Keratinocyte (primary cell): ENCODE results near the gene TRPC4AP. TPM values are rescaled to one million over a fixed set of nuclear protein-coding genes. Genes with fewer than 3 reads are reported as not detected.

ENCODE experiments used
- DNase-seq: peaks from one replicate; pipeline ENCODE4 v3.0.0-alpha.2; 2011; ENCODE audit warnings: low read depth, missing footprints, low spot score
- FAIRE-seq: peaks from 2 replicates; lab custom pipeline; 2011; peaks lifted over from hg19 to GRCh38; lab: Jason Lieb, UNC
- H2AFZ ChIP-seq: 2 replicates; pipeline ENCODE4 v1.6.0; 2012; ENCODE audit warnings: low read length, control low read depth, inconsistent platforms; ENCODE audit not compliant: control insufficient read depth
- H3K27ac ChIP-seq: 2 replicates; pipeline ENCODE4 v1.5.1; 2011; ENCODE audit warnings: low read length; ENCODE audit not compliant: control insufficient read depth, insufficient read depth
- H3K27me3 ChIP-seq: 3 replicates; pipeline ENCODE4 v1.6.0; 2011; ENCODE audit warnings: low read length; ENCODE audit not compliant: control insufficient read depth, insufficient read depth; ENCODE audit errors: extremely low read depth
- H3K36me3 ChIP-seq, 2 experiments: 2 replicates in 1 of 2; 3 replicates in 1 of 2; pipeline ENCODE4 v1.5.1; 2011; ENCODE audit warnings: low read length in 2 of 2, mild to moderate bottlenecking in 1 of 2; ENCODE audit not compliant: control insufficient read depth in 2 of 2, insufficient read depth in 2 of 2; ENCODE audit errors: extremely low read depth in 1 of 2
- H3K4me1 ChIP-seq: 3 replicates; pipeline ENCODE4 v1.5.1; 2011; ENCODE audit warnings: low read length; ENCODE audit not compliant: control insufficient read depth, insufficient read depth; ENCODE audit errors: extremely low read depth
- H3K4me2 ChIP-seq: 3 replicates; pipeline ENCODE4 v1.6.0; 2011; ENCODE audit warnings: low read depth, low read length; ENCODE audit not compliant: control insufficient read depth, insufficient read depth; ENCODE audit errors: extremely low read depth
- H3K4me3 ChIP-seq, 3 experiments: fragments of 200-600 bp in 1 of 3; sonication (generic) in 1 of 3; 2 replicates in 2 of 3; 3 replicates in 1 of 3; pipeline ENCODE4 v1.5.1; 2011 to 2016; ENCODE audit warnings: low read length in 3 of 3, mild to moderate bottlenecking in 3 of 3, control low read depth in 2 of 3, inconsistent platforms in 1 of 3, low read depth in 1 of 3, mixed read lengths in 1 of 3, mixed run types in 1 of 3, moderate library complexity in 1 of 3; ENCODE audit not compliant: control insufficient read depth in 2 of 3, insufficient read depth in 2 of 3; ENCODE audit errors: extremely low read depth in 1 of 3
- H3K79me2 ChIP-seq: 2 replicates; pipeline ENCODE4 v1.6.0; 2012; ENCODE audit warnings: low read length; ENCODE audit not compliant: control insufficient read depth, insufficient read depth
- H3K9ac ChIP-seq: 3 replicates; pipeline ENCODE4 v1.6.0; 2011; ENCODE audit warnings: low read length; ENCODE audit not compliant: control insufficient read depth, insufficient read depth; ENCODE audit errors: extremely low read depth
- H3K9me1 ChIP-seq: 3 replicates; pipeline ENCODE4 v1.6.0; 2011; ENCODE audit warnings: low read length; ENCODE audit not compliant: control insufficient read depth, insufficient read depth; ENCODE audit errors: extremely low read depth
- H3K9me3 ChIP-seq: 2 replicates; pipeline ENCODE4 v1.5.1; 2012; ENCODE audit warnings: low read depth, low read length; ENCODE audit not compliant: control insufficient read depth
- H4K20me1 ChIP-seq: 3 replicates; pipeline ENCODE4 v1.6.0; 2011; ENCODE audit warnings: low read length; ENCODE audit not compliant: control insufficient read depth, insufficient read depth; ENCODE audit errors: extremely low read depth
- EZH2 ChIP-seq: IDR thresholded peaks from one replicate; pipeline ENCODE4 v1.6.1; 2012; ENCODE audit warnings: inconsistent platforms, mild to moderate bottlenecking, low read length, moderate library complexity
- dilution Hi-C: fragments of 300-500 bp; cut with MboI; formaldehyde crosslinking; loops from one replicate; pipeline ENCODE4 v1.7.0; 2020; ENCODE audit warnings: low sequenced_read_pairs; ENCODE audit not compliant: extremely low pct_ligation_motif_present
- polyA plus RNA-seq, 5 experiments: library from polyadenylated mRNA; depleted of rRNA in 3 of 5; stranded (reverse) in 3 of 5; stranded (forward) in 1 of 5; unstranded in 1 of 5; fragments of >200 nt; gene quantifications; 1 replicate in 1 of 5; 2 replicates in 3 of 5; 3 replicates in 1 of 5; pipeline versions ENCODE4 v1.2.1 to v1.2.3, GENCODE V29; 2011 to 2012; ENCODE audit warnings: missing spikeins in 2 of 5, low read depth in 1 of 5, low replicate concordance in 1 of 5
- TF ChIP-seq, protein P1 (sequence below), 3 experiments: IDR thresholded peaks in 1 of 3; conservative IDR thresholded peaks in 1 of 3; optimal IDR thresholded peaks in 1 of 3; 2 replicates in 2 of 3; 3 replicates in 1 of 3; pipeline versions ENCODE3 to v1.5.1; 2011; ENCODE audit warnings: low read length in 3 of 3, mild to moderate bottlenecking in 3 of 3, moderate library complexity in 2 of 3, control low read depth in 1 of 3, inconsistent platforms in 1 of 3; ENCODE audit not compliant: insufficient read depth in 2 of 3; ENCODE audit errors: extremely low read depth in 1 of 3

Gene TRPC4AP
- polyA plus RNA-seq, 1 donor (not counting 4 experiments of a cell fraction or from before 2014, with no cell fraction given), result 53.9 TPM

DNA sequence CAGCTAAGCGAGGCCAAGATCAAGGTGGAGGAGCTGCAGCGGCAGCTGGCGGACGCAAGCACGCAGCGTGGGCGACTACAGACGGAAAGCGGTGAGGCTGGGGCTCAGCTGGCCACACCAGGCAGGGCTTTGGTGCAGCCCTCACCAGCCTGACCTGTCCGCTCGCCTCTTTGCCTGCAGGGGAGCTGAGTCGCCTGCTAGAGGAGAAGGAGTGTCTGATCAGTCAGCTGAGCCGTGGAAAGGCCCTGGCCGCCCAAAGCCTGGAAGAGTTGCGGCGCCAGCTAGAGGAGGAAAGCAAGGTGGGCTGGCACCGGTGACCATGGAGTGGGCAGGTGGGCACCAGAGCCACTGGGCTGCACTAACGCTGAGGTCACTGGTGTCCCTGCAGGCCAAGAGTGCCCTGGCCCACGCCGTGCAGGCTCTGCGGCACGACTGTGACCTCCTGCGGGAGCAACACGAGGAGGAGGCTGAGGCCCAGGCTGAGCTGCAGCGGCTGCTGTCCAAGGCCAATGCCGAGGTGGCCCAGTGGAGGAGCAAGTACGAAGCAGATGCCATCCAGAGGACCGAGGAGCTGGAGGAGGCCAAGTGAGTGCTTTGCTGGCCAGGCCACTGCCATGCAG, 94.2 kb downstream of the TRPC4AP start:
- dilution Hi-C loops, result no loop called here
- no peaks in the 10 kb centered on the region for H3K27me3 ChIP-seq
- no peak overlapping the region for H3K27ac ChIP-seq
- H3K79me2 ChIP-seq, result no peaks in the 10 kb centered on the region
- H4K20me1 ChIP-seq, result no peaks in the 10 kb centered on the region
- no peak for TF ChIP-seq EZH2
- TF ChIP-seq, protein P1, sequence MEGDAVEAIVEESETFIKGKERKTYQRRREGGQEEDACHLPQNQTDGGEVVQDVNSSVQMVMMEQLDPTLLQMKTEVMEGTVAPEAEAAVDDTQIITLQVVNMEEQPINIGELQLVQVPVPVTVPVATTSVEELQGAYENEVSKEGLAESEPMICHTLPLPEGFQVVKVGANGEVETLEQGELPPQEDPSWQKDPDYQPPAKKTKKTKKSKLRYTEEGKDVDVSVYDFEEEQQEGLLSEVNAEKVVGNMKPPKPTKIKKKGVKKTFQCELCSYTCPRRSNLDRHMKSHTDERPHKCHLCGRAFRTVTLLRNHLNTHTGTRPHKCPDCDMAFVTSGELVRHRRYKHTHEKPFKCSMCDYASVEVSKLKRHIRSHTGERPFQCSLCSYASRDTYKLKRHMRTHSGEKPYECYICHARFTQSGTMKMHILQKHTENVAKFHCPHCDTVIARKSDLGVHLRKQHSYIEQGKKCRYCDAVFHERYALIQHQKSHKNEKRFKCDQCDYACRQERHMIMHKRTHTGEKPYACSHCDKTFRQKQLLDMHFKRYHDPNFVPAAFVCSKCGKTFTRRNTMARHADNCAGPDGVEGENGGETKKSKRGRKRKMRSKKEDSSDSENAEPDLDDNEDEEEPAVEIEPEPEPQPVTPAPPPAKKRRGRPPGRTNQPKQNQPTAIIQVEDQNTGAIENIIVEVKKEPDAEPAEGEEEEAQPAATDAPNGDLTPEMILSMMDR (optimal IDR thresholded peaks at IDR 0.05 in 1 of 3, IDR thresholded peaks at IDR 0.05 in 1 of 3, conservative IDR thresholded peaks at IDR 0.05 in 1 of 3; ENCODE audit: extremely low read depth in 1 of 3, insufficient read depth in 2 of 3, low read length in 3 of 3), result peak in 2 of 3 experiments; percentile 5 to 21
- H3K9me1 ChIP-seq, result no peaks in the 10 kb centered on the region
- H3K4me2 ChIP-seq, result no peak overlapping the region
- no peaks in the 10 kb centered on the region for H3K4me1 ChIP-seq
- no peak overlapping the region for H3K9ac ChIP-seq
- no peak overlapping the region for H2AFZ ChIP-seq
- H3K9me3 ChIP-seq, result no peaks in the 10 kb centered on the region
- no peak for FAIRE-seq
- no peak for DNase-seq
- no peak overlapping the region for H3K4me3 ChIP-seq
- H3K36me3 ChIP-seq, result peaks cover 19 to 40% of the 10 kb centered on the region in 2 experiments

GRCh38 chr20:34997774-34998173, 94.8 kb downstream of the TRPC4AP start:
- no peak for DNase-seq
- Histone ChIP-seq H3K36me3 (peaks cover 15 to 36% of the 10 kb centered on the region in 2 experiments), H2AFZ (no peak overlapping the region)

More at GRCh38 chr20:34997774-34998173, 94.8 kb downstream of the TRPC4AP start:
- H3K9me1 ChIP-seq, result no peaks in the 10 kb centered on the region
- no peak for FAIRE-seq
- H3K27ac ChIP-seq, result no peak overlapping the region
- TF ChIP-seq, protein P1 (optimal IDR thresholded peaks at IDR 0.05 in 1 of 3, IDR thresholded peaks at IDR 0.05 in 1 of 3, conservative IDR thresholded peaks at IDR 0.05 in 1 of 3; ENCODE audit: extremely low read depth in 1 of 3, insufficient read depth in 2 of 3, low read length in 3 of 3), result no peak
- TF ChIP-seq EZH2, result no peak
- no peak overlapping the region for H3K4me2 ChIP-seq
- H4K20me1 ChIP-seq, result no peaks in the 10 kb centered on the region
- no peaks in the 10 kb centered on the region for H3K9me3 ChIP-seq
- no peak overlapping the region for H3K4me3 ChIP-seq
- H3K27me3 ChIP-seq, result no peaks in the 10 kb centered on the region
- no peak overlapping the region for H3K9ac ChIP-seq
- H3K4me1 ChIP-seq, result no peaks in the 10 kb centered on the region
- dilution Hi-C loops, result no loop called here
- no peaks in the 10 kb centered on the region for H3K79me2 ChIP-seq
